ENCODE results near the gene AK4.

DNA sequence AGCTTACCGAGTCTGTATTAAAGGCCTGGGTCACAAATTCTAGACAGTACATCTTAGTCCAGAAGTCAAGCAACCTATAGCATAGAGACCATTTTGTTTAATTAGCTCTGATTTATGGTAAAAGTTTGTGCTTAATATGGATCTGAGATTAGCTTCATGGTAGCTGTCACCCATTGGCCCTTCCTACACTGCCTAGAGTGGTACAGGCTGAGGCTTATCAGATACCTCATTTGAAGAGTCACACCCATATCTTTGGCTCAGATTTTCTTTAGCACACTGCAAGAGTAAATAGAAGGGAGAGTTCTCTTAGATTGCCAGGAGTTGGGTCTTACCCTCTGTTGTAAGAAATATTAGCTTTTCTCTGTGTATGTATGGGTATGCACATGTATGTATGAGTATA lies 3.6 kb downstream of the AK4 start:
- TF ChIP-seq CTCF (IDR thresholded peaks at IDR 0.05), result no peak
- no peak for TF ChIP-seq POLR2A (IDR thresholded peaks at IDR 0.05)

All from lower leg skin (tissue), 3 donors.